Urothelium cell line (cell line): Measurements from ENCODE around the gene DLEU7.

Experiments used
- DNase-seq: peaks from one replicate; pipeline ENCODE4 v3.0.0; 2011; ENCODE audit warnings: low spot score, mixed read lengths
- FAIRE-seq: peaks from 2 replicates; lab custom pipeline; 2011; peaks lifted over from hg19 to GRCh38; lab: Jason Lieb, UNC

The DLEU7 gene

GRCh38 chr13:50844084-50844875 lies 788 bp upstream of the DLEU7 start:
- DNase-seq (no peak), FAIRE-seq (no peak)

DNA sequence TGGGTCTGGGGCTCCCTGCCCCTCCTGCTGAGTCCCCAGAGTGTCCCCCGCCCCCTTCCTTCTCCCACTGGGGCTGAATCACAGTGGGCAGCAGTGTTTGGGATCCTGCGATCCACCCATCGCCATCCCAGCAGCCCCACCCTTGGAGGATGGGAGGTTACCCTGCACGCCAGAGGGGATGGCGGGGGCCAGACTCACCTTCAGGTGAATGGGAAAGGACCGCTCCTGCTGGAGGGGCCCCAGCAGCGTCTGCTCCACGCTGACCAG lies 569 bp downstream of the DLEU7 start:
- DNase-seq (no peak), FAIRE-seq (no peak)

GRCh38 chr13:50842251-50842989 lies 1.1 kb downstream of the DLEU7 start:
- DNase-seq (no peak), FAIRE-seq (no peak)

DNA sequence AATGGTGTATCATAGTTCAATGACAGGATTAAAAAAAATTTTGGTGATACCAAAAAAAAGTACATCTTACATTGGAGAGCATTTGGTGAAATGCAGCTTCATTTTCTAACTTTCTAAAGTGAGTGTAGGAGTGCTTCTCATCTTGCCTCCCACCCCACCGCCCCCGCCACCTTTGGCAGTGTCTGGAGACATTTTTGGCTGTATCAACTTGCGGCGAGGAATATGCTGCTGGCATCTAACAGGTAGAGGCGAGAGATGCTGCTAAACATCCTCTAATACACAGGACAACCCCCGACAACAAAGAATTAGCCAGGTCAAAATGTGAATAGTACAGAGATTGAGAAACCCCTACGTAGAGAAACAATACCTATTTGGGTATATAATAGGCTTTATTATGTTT lies 1.7 kb downstream of the DLEU7 start:
- FAIRE-seq, result no peak
- DNase-seq, result no peak

- FAIRE-seq, result no peak
- no peak for DNase-seq
Observed at GRCh38 chr13:50840284-50840683, 3.2 kb downstream of the DLEU7 start.

- DNase-seq, result no peak
- no peak for FAIRE-seq
Observed at GRCh38 chr13:50839828-50840227, 3.7 kb downstream of the DLEU7 start.

- FAIRE-seq (no peak), DNase-seq (no peak)
Observed at GRCh38 chr13:50838701-50839100, 4.8 kb downstream of the DLEU7 start.

GRCh38 chr13:50838031-50838430 lies 5.5 kb downstream of the DLEU7 start:
- DNase-seq, result no peak
- FAIRE-seq, result no peak

GRCh38 chr13:50831512-50831911 lies 12.0 kb downstream of the DLEU7 start:
- no peak for FAIRE-seq
- no peak for DNase-seq

GRCh38 chr13:50829896-50830295 lies 13.6 kb downstream of the DLEU7 start:
- DNase-seq (no peak), FAIRE-seq (no peak)

DNA sequence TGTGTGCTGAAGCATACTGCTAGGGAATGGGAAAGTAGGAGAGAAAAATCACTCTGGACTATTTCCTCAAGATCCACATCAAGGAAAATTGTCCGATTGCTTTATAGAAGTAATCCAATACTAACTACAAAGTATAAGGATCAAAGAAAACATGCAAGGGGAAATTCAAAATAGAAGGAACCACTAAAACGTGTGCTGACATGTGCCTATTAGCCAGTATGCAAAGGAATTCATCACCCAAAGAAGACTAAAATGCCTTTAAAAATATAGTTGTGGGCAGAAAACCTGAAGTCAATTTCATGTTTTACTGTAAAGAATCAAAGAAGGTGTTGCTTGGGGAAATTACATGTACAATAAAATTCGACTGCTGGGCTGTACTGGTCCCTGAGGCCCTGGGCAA lies 14.3 kb downstream of the DLEU7 start:
- no peak for FAIRE-seq
- DNase-seq, result no peak

- DNase-seq, result no peak
- FAIRE-seq, result no peak
Observed at GRCh38 chr13:50826035-50826434, 17.5 kb downstream of the DLEU7 start.

DNA sequence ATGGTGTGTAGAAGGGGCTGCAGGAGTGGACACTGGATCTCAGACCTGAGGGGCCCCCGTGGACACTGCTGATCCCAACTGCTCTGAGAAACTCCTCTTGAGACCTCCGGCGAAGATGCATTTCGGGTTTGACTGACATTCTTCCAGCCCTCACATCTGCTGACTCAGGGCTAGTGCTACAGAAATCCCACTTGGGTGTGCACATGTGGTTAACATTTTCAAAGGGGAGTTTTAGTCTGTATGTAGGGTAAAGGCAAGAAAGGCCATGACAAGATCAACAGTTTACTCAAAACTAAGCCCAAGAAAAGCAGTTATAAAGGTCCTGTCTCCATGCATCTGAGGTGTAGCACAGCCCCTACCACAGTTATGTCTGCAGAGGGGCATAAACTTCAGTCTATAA lies 31.2 kb downstream of the DLEU7 start:
- FAIRE-seq (no peak), DNase-seq (no peak)

- no peak for FAIRE-seq
- no peak for DNase-seq
Observed at GRCh38 chr13:50810998-50811397, 32.5 kb downstream of the DLEU7 start.

DNA sequence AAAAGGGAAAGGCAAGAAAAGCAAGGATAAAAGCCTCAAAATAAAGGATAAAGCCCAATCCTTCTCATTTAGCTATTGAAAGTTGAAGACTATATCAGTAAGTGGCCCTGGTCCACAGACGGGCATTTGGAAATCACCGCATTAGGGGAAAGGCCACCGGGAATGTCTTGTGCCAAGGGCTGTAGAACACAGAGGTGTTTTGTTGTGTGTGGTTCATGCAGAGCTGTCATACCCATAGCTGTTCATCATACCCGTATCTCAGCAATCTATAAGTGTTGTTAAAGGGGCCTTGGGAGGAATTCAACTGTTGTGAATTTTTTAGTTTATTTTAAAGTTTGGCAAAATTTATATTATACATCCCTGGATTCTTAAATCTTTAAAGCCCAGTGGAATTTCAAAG lies 33.0 kb downstream of the DLEU7 start:
- DNase-seq (no peak), FAIRE-seq (no peak)

GRCh38 chr13:50809133-50810090 lies 34.1 kb downstream of the DLEU7 start:
- FAIRE-seq, result no peak
- DNase-seq, result no peak

- DNase-seq, result no peak
- no peak for FAIRE-seq
Observed at GRCh38 chr13:50805805-50806204, 37.7 kb downstream of the DLEU7 start.

GRCh38 chr13:50801087-50801931 lies 42.2 kb downstream of the DLEU7 start:
- DNase-seq (peak; percentile 60), FAIRE-seq (no peak)

- no peak for FAIRE-seq
- DNase-seq, result no peak
Observed at GRCh38 chr13:50800091-50800739, 43.3 kb downstream of the DLEU7 start.

DNA sequence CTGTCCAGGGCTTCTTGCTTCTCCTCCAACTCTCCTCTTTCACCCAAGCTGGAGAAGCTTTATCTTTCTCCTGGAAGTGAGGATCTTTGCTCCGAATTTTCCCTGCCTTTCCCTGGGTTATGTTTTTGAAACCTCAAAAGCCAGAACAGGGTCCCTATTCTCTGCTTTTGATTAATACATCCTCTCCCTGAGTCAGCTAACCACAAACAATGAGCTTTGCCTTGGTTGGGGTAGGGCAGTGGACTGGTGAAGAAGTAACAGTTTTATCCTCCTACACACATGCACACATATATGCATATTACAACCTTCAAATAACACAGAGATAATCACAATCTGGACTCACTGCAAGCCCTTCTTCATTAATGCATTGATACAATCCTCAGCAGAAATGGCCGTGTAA lies 44.6 kb downstream of the DLEU7 start:
- no peak for FAIRE-seq
- DNase-seq, result peak; percentile 6
